ENCODE data around the gene BRWD1.

DNA sequence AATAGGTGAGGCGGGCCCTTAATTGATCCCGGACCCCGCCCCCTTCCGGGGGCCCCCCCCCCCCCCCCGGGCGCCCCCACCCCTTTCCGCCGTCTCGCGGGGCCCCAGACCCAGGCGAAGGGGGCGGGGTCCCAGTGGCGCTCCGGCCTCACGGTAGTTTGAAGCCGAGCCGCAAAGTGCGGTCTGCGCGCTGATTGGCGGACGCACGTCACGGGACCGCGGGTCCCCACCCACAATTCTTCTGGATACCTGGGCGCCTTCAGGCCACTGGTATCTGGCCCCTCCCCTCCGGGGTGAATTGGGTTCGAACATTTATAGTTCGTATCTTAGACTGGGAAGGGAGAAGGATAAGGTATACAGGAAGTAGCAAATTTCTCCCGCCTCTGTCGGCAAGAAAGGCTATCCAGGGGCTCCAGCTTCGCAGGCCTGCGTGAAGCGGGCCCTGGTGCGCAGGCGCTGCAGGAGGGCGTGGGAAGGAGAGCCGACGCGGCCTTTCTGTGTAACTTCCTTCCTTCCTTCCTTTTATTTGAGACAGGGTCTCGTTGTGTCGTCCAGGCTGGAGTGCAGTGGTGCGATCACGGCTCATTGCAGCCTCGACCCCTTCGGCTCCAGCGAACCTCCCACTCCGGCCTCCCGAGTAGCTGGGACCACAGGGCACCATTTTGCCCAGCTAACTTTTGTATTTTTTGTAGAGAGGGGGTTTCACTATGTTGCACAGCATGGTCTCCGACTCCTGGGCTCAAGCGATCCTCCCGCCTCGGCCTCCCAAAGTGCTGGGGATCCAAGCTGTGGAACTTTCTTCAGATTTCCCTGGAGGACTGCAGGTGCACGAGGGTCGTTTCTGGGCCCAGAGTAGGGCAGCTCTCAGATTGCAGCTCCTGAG, 36.0 kb upstream of the BRWD1 start:
- TF ChIP-seq, protein P1, sequence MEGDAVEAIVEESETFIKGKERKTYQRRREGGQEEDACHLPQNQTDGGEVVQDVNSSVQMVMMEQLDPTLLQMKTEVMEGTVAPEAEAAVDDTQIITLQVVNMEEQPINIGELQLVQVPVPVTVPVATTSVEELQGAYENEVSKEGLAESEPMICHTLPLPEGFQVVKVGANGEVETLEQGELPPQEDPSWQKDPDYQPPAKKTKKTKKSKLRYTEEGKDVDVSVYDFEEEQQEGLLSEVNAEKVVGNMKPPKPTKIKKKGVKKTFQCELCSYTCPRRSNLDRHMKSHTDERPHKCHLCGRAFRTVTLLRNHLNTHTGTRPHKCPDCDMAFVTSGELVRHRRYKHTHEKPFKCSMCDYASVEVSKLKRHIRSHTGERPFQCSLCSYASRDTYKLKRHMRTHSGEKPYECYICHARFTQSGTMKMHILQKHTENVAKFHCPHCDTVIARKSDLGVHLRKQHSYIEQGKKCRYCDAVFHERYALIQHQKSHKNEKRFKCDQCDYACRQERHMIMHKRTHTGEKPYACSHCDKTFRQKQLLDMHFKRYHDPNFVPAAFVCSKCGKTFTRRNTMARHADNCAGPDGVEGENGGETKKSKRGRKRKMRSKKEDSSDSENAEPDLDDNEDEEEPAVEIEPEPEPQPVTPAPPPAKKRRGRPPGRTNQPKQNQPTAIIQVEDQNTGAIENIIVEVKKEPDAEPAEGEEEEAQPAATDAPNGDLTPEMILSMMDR (IDR thresholded peaks at IDR 0.05; ENCODE audit: insufficient read depth, low read length, poor library complexity, severe bottlenecking), result no peak
- TF ChIP-seq EZH2phosphoT487 (conservative IDR thresholded peaks at IDR 0.05; ENCODE audit: low read length), result no peak
